ENCODE results near the gene CBX3.
"Not testable (repeated sequence)": the region's sequence is repeated elsewhere in the genome, so short reads cannot be mapped to it uniquely, and the experiment has no call there.

Gene CBX3

DNA sequence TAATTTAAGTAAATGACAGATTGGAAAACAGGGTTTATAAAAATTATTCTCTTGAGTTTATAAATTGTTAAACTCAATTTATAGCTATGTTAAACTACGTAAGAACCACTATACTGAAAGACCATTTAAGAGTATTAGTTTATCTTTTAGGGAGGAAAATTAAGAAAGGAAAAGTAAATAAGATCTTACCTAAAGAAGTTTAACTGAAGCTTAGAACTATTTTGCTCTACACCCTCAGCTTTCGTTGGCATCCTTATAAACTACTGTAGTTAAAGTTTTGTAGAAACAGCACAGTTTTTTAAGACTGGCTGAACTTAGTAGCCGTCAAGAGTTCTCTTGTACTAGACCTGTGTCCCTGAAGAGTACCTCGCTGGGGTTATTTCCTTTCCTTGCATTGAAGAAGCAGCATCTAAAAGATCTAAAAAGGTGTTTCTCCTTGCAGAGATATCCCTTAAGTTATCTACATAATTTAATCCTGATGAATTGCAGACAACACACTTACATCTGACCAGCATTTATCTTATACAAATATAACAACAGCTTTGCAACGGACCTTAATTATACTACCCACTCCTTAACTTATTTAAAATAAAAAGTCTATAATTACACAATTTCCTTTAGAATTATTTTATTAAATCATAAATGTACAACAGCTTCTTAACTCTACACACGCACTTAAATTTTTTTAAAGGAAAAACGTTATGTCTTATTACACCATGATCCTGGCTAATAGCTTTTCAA lies 10.1 kb upstream of the CBX3 start:
- Histone ChIP-seq H3K4me3 (ENCODE audit: low read depth in 1 of 2, low read length in 2 of 2) (no peak overlapping the region), H3K4me1 (ENCODE audit: control insufficient read depth in 1 of 2, insufficient read depth in 2 of 2, low read length in 2 of 2) (peaks cover 29 to 45% of the 10 kb centered on the region in 2 donors), H3K9me3 (ENCODE audit: control insufficient read depth in 1 of 2, low read length in 2 of 2) (no peaks in the 10 kb centered on the region), H3K27ac (ENCODE audit: low read length) (no peak overlapping the region), H3K27me3 (ENCODE audit: low read depth, low read length) (no peaks in the 10 kb centered on the region), H3K36me3 (ENCODE audit: control insufficient read depth in 1 of 2, insufficient read depth in 2 of 2, low read length in 2 of 2) (peaks cover 75 to 83% of the 10 kb centered on the region in 2 donors)

DNA sequence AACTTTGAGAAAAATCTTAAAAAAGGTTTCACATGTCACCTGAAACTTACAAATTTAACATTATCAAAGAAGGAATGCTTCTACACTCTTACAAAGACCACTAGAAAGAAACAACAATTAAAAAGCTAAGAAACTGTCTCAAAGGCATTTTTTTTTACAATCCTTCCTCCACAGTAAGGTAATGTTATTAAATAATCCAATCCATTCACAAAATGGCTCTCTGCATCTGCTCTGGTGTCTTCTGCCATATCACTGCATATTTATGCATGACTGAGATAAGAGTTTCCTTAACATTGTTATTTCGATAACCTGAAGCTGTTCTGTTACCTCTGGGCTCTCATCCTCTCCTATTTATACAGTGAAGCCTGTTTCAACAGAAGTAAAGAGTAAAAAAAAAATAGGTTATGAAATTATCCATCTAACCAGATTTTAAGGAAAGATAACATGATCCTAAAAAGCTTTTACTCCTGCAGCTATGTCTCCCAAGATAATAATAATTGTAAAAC lies 9.5 kb upstream of the CBX3 start:
- Histone ChIP-seq H3K9me3 (ENCODE audit: control insufficient read depth in 1 of 2, low read length in 2 of 2) (no peaks in the 10 kb centered on the region), H3K27ac (ENCODE audit: low read length) (no peak overlapping the region), H3K4me3 (ENCODE audit: low read depth in 1 of 2, low read length in 2 of 2) (no peak overlapping the region), H3K27me3 (ENCODE audit: low read depth, low read length) (no peaks in the 10 kb centered on the region), H3K36me3 (ENCODE audit: control insufficient read depth in 1 of 2, insufficient read depth in 2 of 2, low read length in 2 of 2) (peaks cover 81 to 88% of the 10 kb centered on the region in 2 donors), H3K4me1 (ENCODE audit: control insufficient read depth in 1 of 2, insufficient read depth in 2 of 2, low read length in 2 of 2) (peaks cover 35 to 51% of the 10 kb centered on the region in 2 donors)

DNA sequence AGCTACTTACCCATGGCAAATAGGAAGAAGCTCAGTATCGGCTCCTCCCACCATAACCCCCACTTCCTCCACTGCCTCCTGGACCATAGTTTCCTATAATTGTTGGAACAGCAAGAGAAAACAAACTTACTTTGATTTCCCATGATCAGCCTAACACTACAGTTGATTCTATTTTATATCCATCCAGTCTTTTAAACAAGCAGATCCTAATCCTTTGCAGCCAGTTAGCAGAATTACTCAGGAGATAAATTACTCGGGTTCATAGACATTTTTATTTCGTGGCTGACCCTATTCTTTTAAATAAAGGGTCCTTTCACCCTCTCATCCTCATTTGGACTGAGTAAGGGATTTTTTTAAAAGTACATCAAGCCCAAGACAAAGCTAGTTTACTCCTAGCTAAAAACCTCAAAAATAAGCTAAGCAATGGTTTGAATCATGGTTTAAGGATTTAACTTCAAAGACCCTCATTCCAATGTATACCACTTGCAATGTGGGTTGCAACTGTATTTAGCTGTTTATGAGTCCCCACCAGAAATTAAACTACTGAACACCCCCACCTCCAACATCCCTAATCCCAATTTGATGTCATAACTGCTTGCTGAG lies 9.0 kb upstream of the CBX3 start:
- H3K27ac ChIP-seq (ENCODE audit: low read length) = no peak overlapping the region
- peaks cover 41 to 57% of the 10 kb centered on the region in 2 donors for H3K4me1 ChIP-seq (ENCODE audit: control insufficient read depth in 1 of 2, insufficient read depth in 2 of 2, low read length in 2 of 2)
- H3K4me3 ChIP-seq (ENCODE audit: low read depth in 1 of 2, low read length in 2 of 2) = no peak overlapping the region
- no peaks in the 10 kb centered on the region for H3K27me3 ChIP-seq (ENCODE audit: low read depth, low read length)
- peaks cover 87 to 89% of the 10 kb centered on the region in 2 donors for H3K36me3 ChIP-seq (ENCODE audit: control insufficient read depth in 1 of 2, insufficient read depth in 2 of 2, low read length in 2 of 2)
- H3K9me3 ChIP-seq (ENCODE audit: control insufficient read depth in 1 of 2, low read length in 2 of 2) = no peaks in the 10 kb centered on the region

DNA sequence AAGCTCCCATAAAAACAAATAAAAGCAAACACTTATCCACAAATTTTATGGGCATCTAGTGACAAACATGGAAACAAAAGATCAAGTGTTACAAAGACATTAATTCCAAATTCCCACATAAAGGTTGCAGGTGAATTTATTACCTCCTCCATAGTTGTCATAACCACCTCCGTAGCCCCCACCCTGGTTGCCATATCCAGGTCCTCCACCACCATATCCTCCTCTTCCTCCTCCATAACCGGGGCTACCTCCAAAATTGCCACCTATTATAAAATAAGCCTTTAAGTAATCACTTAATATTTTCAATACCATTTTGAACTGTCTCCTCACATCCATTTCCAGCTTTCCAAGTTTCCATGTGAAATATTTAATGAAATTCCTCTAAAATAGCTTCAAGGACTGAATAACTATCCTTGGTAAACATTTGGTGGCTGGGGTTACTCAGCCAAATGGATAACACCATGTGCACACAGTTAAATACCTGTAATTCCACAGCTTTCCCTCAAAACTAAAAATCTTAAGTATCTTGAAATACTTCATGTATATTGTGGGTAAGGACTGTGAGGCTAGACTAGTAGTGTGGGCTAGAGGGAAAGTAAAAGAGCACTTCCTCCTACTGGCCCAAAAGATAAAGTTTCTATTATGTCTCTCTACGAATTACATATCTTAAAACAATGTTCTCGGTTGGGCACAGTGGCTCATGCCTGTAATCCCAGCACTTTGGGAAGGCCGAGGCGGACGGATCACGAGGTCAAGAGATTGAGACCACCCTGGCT lies 7.9 kb upstream of the CBX3 start:
- Histone ChIP-seq H3K27me3 (ENCODE audit: low read depth, low read length) (no peaks in the 10 kb centered on the region), H3K9me3 (ENCODE audit: control insufficient read depth in 1 of 2, low read length in 2 of 2) (no peaks in the 10 kb centered on the region), H3K27ac (ENCODE audit: low read length) (peak overlapping the region; percentile 16), H3K36me3 (ENCODE audit: control insufficient read depth in 1 of 2, insufficient read depth in 2 of 2, low read length in 2 of 2) (peaks cover 79 to 83% of the 10 kb centered on the region in 2 donors), H3K4me1 (ENCODE audit: control insufficient read depth in 1 of 2, insufficient read depth in 2 of 2, low read length in 2 of 2) (peaks cover 42 to 59% of the 10 kb centered on the region in 2 donors), H3K4me3 (ENCODE audit: low read depth in 1 of 2, low read length in 2 of 2) (no peak overlapping the region)

DNA sequence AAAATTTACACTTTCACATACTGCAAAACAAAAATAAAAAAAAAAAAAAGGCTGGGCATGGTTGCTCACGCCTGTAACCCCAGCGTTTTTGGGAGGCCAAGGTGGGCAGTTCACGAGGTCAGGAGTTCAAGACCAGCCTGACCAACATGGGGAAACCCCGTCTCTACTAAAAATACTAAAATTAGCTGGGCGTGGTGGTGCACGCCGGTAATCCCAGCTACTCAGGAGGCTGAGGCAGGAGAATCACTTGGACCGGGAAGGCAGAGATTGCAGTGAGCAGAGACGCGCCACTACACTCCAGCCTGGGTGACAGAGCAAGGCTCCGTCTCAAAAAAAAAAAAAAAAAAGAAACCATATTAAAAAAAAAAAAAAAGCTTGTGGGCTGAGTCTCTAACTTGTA lies 6.8 kb upstream of the CBX3 start:
- not testable (repeated sequence) for H3K27me3 ChIP-seq (ENCODE audit: low read depth, low read length); H3K27ac ChIP-seq (ENCODE audit: low read length); H3K4me3 ChIP-seq (ENCODE audit: low read depth in 1 of 2, low read length in 2 of 2); H3K9me3 ChIP-seq (ENCODE audit: control insufficient read depth in 1 of 2, low read length in 2 of 2)
- Histone ChIP-seq H3K4me1 (ENCODE audit: control insufficient read depth in 1 of 2, insufficient read depth in 2 of 2, low read length in 2 of 2) (peaks cover 42 to 59% of the 10 kb centered on the region in 2 donors), H3K36me3 (ENCODE audit: control insufficient read depth in 1 of 2, insufficient read depth in 2 of 2, low read length in 2 of 2) (peaks cover 67 to 84% of the 10 kb centered on the region in 2 donors)

DNA sequence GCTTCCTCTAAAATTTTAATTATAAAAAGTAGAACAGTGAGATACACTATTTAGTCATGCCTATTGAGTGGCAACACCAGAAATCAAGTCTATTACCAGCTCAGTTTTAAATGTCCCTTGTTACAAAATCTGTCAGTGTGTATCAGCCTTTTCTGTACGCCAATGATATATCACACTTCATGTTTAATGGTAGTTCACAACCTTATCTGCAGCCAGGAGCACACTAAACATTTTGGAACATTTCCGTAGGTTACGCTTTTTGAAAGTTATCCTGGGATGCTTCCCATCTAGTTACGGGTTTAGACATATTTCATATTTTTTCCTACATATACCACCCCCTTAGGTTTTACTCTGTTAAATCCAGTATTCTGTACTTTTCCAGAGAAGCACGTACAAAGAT lies 6.4 kb upstream of the CBX3 start:
- H3K4me3 ChIP-seq (ENCODE audit: low read depth in 1 of 2, low read length in 2 of 2) = peak overlapping the region in 1 of 2 donors; percentile 27
- peaks cover 42 to 59% of the 10 kb centered on the region in 2 donors for H3K4me1 ChIP-seq (ENCODE audit: control insufficient read depth in 1 of 2, insufficient read depth in 2 of 2, low read length in 2 of 2)
- no peaks in the 10 kb centered on the region for H3K27me3 ChIP-seq (ENCODE audit: low read depth, low read length)
- H3K9me3 ChIP-seq (ENCODE audit: control insufficient read depth in 1 of 2, low read length in 2 of 2) = no peaks in the 10 kb centered on the region
- H3K27ac ChIP-seq (ENCODE audit: low read length) = no peak overlapping the region
- peaks cover 63 to 82% of the 10 kb centered on the region in 2 donors for H3K36me3 ChIP-seq (ENCODE audit: control insufficient read depth in 1 of 2, insufficient read depth in 2 of 2, low read length in 2 of 2)

DNA sequence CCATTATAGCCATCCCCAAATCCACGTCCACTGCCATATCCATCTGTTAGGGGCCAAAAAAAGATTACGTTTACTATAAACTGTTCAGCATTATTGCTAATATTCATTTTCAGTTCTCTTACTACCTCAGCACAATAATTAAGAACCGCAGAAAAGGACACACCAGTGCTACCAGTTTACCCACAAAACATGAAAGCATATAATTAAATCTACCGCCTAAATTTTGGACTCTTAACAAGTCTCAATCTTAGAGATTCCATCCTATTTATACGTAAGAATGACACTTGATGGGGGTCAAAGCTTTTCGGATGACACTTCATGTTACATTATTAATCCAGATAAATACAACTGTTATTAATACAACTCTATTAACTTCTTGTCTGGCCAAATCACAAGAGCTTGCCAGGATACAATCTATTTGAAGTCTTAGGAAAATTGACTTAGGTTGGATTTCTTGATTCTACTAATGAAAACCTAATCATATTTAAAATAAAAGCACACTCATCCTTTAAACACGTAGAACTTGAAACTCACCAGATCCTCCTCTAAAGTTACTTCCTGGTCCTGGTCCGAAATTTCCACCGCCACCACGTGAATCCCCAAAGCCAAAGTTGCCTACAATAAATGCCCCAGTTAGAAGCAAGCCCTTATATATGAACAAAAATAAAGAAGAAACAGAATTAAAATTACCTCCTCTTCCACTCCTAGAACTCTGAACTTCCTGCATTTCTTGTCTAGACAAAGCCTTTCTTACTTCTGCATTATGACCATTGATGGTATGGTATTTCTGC lies 5.5 kb upstream of the CBX3 start:
- H3K4me3 ChIP-seq (ENCODE audit: low read depth in 1 of 2, low read length in 2 of 2) = peak overlapping the region; percentile 40 to 58
- H3K27me3 ChIP-seq (ENCODE audit: low read depth, low read length) = no peaks in the 10 kb centered on the region
- peaks cover 42 to 59% of the 10 kb centered on the region in 2 donors for H3K4me1 ChIP-seq (ENCODE audit: control insufficient read depth in 1 of 2, insufficient read depth in 2 of 2, low read length in 2 of 2)
- peak overlapping the region; percentile 36 for H3K27ac ChIP-seq (ENCODE audit: low read length)
- H3K36me3 ChIP-seq (ENCODE audit: control insufficient read depth in 1 of 2, insufficient read depth in 2 of 2, low read length in 2 of 2) = peaks cover 54 to 73% of the 10 kb centered on the region in 2 donors
- H3K9me3 ChIP-seq (ENCODE audit: control insufficient read depth in 1 of 2, low read length in 2 of 2) = no peaks in the 10 kb centered on the region

DNA sequence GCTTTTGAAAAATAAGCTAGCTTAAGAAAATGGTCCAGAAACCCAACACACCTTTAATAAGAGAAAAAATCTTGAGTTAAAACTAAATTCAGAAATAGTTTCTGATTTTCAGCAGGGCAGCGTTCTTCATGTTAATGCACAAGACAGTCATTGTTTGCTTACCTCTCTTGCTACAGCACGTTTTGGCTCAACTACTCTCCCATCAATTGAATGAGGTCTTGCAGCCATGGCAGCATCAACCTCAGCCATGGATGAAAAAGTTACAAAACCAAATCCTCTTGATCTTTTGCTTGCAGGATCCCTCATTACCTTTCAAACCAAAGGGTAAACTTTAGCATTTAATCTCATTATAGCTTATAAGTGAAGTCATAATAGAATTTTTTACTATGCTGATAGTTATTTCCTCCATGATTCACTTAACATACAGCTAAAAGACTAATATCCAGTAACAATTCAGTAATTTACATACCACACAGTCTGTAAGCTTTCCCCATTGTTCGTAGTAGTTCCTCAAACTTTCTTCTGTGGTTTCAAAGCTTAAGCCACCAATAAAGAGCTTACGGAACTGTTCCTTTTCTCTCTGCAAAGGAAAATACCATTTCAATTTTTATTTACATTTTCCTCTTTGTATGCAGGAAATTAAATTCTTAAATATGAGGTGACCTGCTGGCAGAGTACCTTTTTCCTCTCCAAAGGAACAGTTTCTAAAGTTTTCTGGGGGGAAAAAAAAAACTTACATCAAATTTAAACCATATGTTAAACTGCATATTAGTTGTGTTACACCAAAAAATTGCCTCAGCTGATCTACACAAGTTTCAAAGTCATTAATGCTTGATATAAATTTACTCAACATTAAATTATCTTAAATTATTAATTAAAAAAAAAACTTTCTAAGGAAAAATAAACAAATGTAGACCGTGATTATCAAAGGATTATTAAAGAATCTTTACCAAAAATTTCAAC lies 4.1 kb upstream of the CBX3 start:
- H3K9me3 ChIP-seq (ENCODE audit: control insufficient read depth in 1 of 2, low read length in 2 of 2) = no peaks in the 10 kb centered on the region
- no peaks in the 10 kb centered on the region for H3K27me3 ChIP-seq (ENCODE audit: low read depth, low read length)
- peak overlapping the region; percentile 100 for H3K27ac ChIP-seq (ENCODE audit: low read length)
- peaks cover 36 to 53% of the 10 kb centered on the region in 2 donors for H3K4me1 ChIP-seq (ENCODE audit: control insufficient read depth in 1 of 2, insufficient read depth in 2 of 2, low read length in 2 of 2)
- peaks cover 41 to 60% of the 10 kb centered on the region in 2 donors for H3K36me3 ChIP-seq (ENCODE audit: control insufficient read depth in 1 of 2, insufficient read depth in 2 of 2, low read length in 2 of 2)
- H3K4me3 ChIP-seq (ENCODE audit: low read depth in 1 of 2, low read length in 2 of 2) = peak overlapping the region; percentile 96 to 98

DNA sequence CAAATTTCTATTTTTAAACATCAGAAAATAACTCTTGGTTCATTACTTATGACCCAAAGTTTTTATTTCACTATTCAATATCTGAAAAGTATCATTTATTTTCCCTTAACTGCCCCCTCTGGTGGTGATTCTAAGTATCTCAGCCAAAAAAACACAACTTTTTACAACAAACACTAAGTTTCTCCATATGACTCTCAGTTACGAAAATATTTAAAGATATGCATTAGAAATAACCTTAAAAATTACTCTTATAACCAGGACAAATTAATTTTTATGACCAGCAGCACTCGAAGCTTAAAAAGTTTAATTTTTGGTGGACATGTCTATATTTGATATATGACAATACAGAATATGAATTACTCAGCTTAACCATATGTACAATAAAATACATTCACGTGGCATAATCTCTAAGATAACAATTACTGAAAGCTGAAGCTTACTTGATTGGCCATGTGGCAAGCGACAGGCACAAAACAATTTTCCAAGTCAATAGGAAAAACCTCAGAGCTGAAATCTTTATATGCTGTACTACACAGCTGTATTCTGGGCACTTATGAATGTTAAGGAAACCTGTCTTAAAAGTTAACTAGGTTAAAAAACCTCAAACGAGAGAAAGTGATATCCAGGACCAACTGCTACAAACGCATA lies 3.3 kb upstream of the CBX3 start:
- H3K4me3 ChIP-seq (ENCODE audit: low read depth in 1 of 2, low read length in 2 of 2) = peak overlapping the region; percentile 96 to 98
- H3K27me3 ChIP-seq (ENCODE audit: low read depth, low read length) = no peaks in the 10 kb centered on the region
- H3K9me3 ChIP-seq (ENCODE audit: control insufficient read depth in 1 of 2, low read length in 2 of 2) = no peaks in the 10 kb centered on the region
- H3K27ac ChIP-seq (ENCODE audit: low read length) = peak overlapping the region; percentile 100
- peaks cover 33 to 50% of the 10 kb centered on the region in 2 donors for H3K4me1 ChIP-seq (ENCODE audit: control insufficient read depth in 1 of 2, insufficient read depth in 2 of 2, low read length in 2 of 2)
- H3K36me3 ChIP-seq (ENCODE audit: control insufficient read depth in 1 of 2, insufficient read depth in 2 of 2, low read length in 2 of 2) = peaks cover 32 to 52% of the 10 kb centered on the region in 2 donors
